GM19395 (cell line): Measurements from ENCODE around the gene WDFY4.

ENCODE experiments used
- ATAC-seq: cut with Tn5 transposase; IDR thresholded peaks from one replicate; pipeline ENCODE4 v1.9.1; 2021; ENCODE audit warnings: mild to moderate bottlenecking, moderate library complexity; ENCODE audit not compliant: unreplicated experiment

WDFY4 gene

GRCh38 chr10:48788554-48788953, 103.9 kb downstream of the WDFY4 start:
- ATAC-seq, result no peak

GRCh38 chr10:48789486-48790456, 105.1 kb downstream of the WDFY4 start:
- no peak for ATAC-seq

- no peak for ATAC-seq
These were observed 105.9 kb downstream of the WDFY4 start for GRCh38 chr10:48790457-48791044.

GRCh38 chr10:48791267-48791928, 106.7 kb downstream of the WDFY4 start:
- ATAC-seq, result no peak

GRCh38 chr10:48792121-48792520, 107.4 kb downstream of the WDFY4 start:
- no peak for ATAC-seq

GRCh38 chr10:48792687-48793096, 108.0 kb downstream of the WDFY4 start:
- no peak for ATAC-seq

GRCh38 chr10:48794074-48794473, 109.4 kb downstream of the WDFY4 start:
- no peak for ATAC-seq

- ATAC-seq, result no peak
These were observed 112.1 kb downstream of the WDFY4 start for GRCh38 chr10:48796713-48797245.

- ATAC-seq, result no peak
These were observed 113.2 kb downstream of the WDFY4 start for GRCh38 chr10:48797830-48798229.

- no peak for ATAC-seq
These were observed 114.0 kb downstream of the WDFY4 start for GRCh38 chr10:48798481-48799254.

GRCh38 chr10:48799341-48800006, 114.8 kb downstream of the WDFY4 start:
- ATAC-seq, result no peak

GRCh38 chr10:48800007-48800675, 115.5 kb downstream of the WDFY4 start:
- ATAC-seq, result peak; percentile 34

GRCh38 chr10:48801001-48801421, 116.3 kb downstream of the WDFY4 start:
- no peak for ATAC-seq

GRCh38 chr10:48802611-48803071, 118.0 kb downstream of the WDFY4 start:
- peak; percentile 93 for ATAC-seq

GRCh38 chr10:48803801-48804584, 119.3 kb downstream of the WDFY4 start:
- ATAC-seq, result no peak

- ATAC-seq, result no peak
These were observed 120.1 kb downstream of the WDFY4 start for GRCh38 chr10:48804740-48805182.

GRCh38 chr10:48805411-48805810, 120.7 kb downstream of the WDFY4 start:
- ATAC-seq, result no peak

GRCh38 chr10:48805848-48806247, 121.2 kb downstream of the WDFY4 start:
- no peak for ATAC-seq
